Peyer's patch (tissue), 4 donors: ENCODE results near the gene RRP1B. TPM values are rescaled to one million over a fixed set of nuclear protein-coding genes. Genes with fewer than 3 reads are reported as not detected.

ENCODE experiments used
- DNase-seq, 3 donors: peaks; one replicate each; pipeline ENCODE4 v3.0.0-alpha.2; 2017 to 2019
- H3K27ac ChIP-seq, 4 donors: fragments of 200-600 bp; sonication (generic); one replicate each; pipeline ENCODE4 v1.5.1; 2016 to 2019
- H3K27me3 ChIP-seq, 2 donors: fragments of 200-600 bp; sonication (generic); one replicate each; pipeline ENCODE4 v1.5.1; 2019
- H3K36me3 ChIP-seq, 3 donors: fragments of 200-600 bp; sonication (generic); one replicate each; pipeline ENCODE4 v1.5.1; 2016 to 2019
- H3K4me1 ChIP-seq, 4 donors: fragments of 200-600 bp; sonication (generic); one replicate each; pipeline ENCODE4 v1.5.1; 2016 to 2019
- H3K4me3 ChIP-seq, 4 donors: fragments of 200-600 bp; sonication (generic); 1 replicate in 3 of 4; 2 replicates in 1 of 4; pipeline ENCODE4 v1.5.1; 2016 to 2019; ENCODE audit warnings: mild to moderate bottlenecking in 1 of 4
- H3K9me3 ChIP-seq, 4 donors: fragments of 200-600 bp; sonication (generic); one replicate each; pipeline ENCODE4 v1.5.1; 2016 to 2019; ENCODE audit warnings: mild to moderate bottlenecking in 1 of 4
- CTCF ChIP-seq, 6 experiments: fragments of 450-650 bp in 4 of 6; fragments of 200-600 bp in 2 of 6; sonication (generic) in 1 of 6; IDR thresholded peaks; one replicate each; pipeline ENCODE4 v1.5.1; 2017 to 2019; ENCODE audit warnings: antibody characterized with exemption in 6 of 6, mild to moderate bottlenecking in 3 of 6, moderate library complexity in 1 of 6
- POLR2A ChIP-seq, 2 donors: fragments of 450-650 bp; IDR thresholded peaks; one replicate each; pipeline ENCODE4 v1.5.1; 2017; ENCODE audit warnings: antibody characterized with exemption in 2 of 2, mild to moderate bottlenecking in 2 of 2, moderate library complexity in 2 of 2
- total RNA-seq, 4 donors: library from RNA; depleted of rRNA; stranded (reverse); fragments of >200 nt; gene quantifications; one replicate each; pipeline ENCODE4 v1.1.0, GENCODE V29; 2016

The RRP1B gene
- total RNA-seq, 4 donors from 2014 or later = 10.7 to 28.1 (median 14.1) TPM

DNA sequence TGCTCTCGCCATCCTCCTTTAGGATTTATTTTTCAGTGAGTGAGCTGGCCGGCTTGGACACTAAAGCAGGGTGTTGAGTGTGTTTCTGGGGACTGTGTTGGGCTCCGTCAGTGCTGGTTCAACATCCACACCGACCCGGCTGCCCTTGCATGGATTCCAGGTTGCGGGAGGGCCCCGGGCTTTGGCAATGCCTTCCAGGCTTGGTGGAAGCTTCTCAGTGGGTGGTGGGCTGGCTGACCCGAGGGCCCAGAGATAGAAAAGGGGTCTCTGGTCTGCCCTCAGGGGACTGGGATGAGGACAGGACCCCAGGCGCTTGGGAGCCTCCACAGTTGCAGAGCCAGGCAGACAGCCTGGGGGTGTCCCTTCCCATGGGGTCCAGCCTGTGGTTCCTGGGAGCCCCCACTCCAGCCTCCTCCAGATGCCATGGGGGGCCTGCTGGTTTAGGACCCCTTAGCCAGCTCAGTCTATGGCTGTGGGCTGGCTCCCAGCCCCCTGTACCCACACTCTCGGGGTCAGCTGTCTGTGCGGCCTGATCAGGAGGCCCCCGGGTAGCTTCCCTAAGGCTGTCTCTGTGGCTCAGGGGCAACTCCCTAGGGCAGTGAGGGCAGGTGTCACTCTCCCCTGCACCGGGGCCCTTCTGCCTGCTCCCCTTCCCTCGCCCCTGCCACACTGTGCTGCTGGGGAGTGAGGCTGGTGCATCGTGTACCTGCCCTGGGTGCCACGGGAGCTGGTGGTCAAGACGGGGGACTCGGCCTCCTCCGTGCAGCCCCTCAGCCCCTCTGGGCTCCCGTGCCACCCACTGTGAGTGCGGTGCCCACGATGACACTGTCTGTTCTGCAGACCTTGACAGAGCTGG, 76.1 kb downstream of the RRP1B start:
- Histone ChIP-seq H3K36me3 (peaks cover 0 to 30% (median 0%) of the 10 kb centered on the region in 3 donors), H3K27ac (no peak overlapping the region)

GRCh38 chr21:43736224-43736883, 77.0 kb downstream of the RRP1B start:
- Histone ChIP-seq H3K4me3 (no peak overlapping the region), H3K27me3 (no peaks in the 10 kb centered on the region), H3K4me1 (peaks cover 0 to 59% (median 2%) of the 10 kb centered on the region in 4 donors), H3K27ac (no peak overlapping the region), H3K36me3 (peaks cover 0 to 30% (median 0%) of the 10 kb centered on the region in 3 donors), H3K9me3 (no peaks in the 10 kb centered on the region)
- TF ChIP-seq CTCF (IDR thresholded peaks at IDR 0.05) = no peak
- no peak for TF ChIP-seq POLR2A (IDR thresholded peaks at IDR 0.05)
- no peak for DNase-seq

More for the DNA sequence above, 76.1 kb downstream of the RRP1B start:
- no peaks in the 10 kb centered on the region for H3K9me3 ChIP-seq
- no peaks in the 10 kb centered on the region for H3K27me3 ChIP-seq
- TF ChIP-seq CTCF (IDR thresholded peaks at IDR 0.05) = no peak
- TF ChIP-seq POLR2A (IDR thresholded peaks at IDR 0.05) = no peak
- H3K4me3 ChIP-seq = no peak overlapping the region
- peaks cover 0 to 64% (median 2%) of the 10 kb centered on the region in 4 donors for H3K4me1 ChIP-seq
- DNase-seq = no peak

DNA sequence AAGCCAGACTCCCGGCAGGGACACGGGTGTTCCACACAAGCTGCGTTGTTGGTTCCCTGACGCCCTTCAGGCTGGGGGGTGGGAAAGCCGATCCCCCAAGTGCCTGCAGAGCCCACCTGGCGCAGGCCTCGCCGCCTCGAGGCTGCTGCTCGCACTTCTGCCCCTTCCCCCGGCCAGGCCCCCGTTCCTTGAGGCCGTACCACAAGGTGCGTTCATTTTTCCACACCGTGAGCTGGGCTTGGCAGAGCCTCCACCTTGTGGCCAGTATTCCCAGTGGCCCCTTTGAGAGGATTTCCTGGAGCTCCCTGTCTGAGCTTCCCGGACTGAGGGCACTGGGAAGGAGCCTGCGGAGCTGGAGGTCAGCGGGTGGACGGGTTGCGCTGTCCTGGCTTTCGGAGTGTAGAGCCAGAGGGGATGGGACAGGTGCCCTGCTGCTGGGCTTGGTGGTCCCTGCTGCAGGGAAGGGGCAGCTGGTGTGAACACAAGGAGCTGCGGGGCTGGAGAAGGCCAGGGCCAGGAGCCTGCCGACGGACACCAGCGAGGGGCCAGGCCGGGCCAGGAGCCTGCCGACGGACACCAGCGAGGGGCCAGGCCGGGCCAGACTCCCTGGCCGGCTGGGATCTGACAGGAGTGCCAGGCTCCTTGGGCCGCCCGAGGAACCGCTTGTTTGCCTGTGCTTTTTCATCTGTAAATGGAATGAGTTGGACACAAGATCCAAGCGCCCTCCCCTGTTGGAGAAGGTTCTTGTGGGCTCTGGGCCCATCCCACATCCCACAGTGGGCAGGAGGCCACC, 78.0 kb downstream of the RRP1B start:
- peaks cover 0 to 40% (median 0%) of the 10 kb centered on the region in 3 donors for H3K36me3 ChIP-seq
- no peak for DNase-seq
- H3K27ac ChIP-seq = peak overlapping the region in 3 of 4 donors; percentile 57 to 76 (median 62)
- no peaks in the 10 kb centered on the region for H3K9me3 ChIP-seq
- TF ChIP-seq CTCF (IDR thresholded peaks at IDR 0.05) = no peak
- no peak for TF ChIP-seq POLR2A (IDR thresholded peaks at IDR 0.05)
- no peak overlapping the region for H3K4me3 ChIP-seq
- peaks cover 0 to 51% (median 2%) of the 10 kb centered on the region in 4 donors for H3K4me1 ChIP-seq
- H3K27me3 ChIP-seq = no peaks in the 10 kb centered on the region

GRCh38 chr21:43739621-43740435, 80.5 kb downstream of the RRP1B start:
- no peaks in the 10 kb centered on the region for H3K9me3 ChIP-seq
- peak overlapping the region in 3 of 4 donors; percentile 36 to 76 (median 65) for H3K27ac ChIP-seq
- no peak overlapping the region for H3K4me3 ChIP-seq
- TF ChIP-seq POLR2A (IDR thresholded peaks at IDR 0.05) = no peak
- TF ChIP-seq CTCF (IDR thresholded peaks at IDR 0.05) = no peak
- H3K36me3 ChIP-seq = peaks cover 0 to 56% (median 0%) of the 10 kb centered on the region in 3 donors
- H3K4me1 ChIP-seq = peaks cover 0 to 28% (median 0%) of the 10 kb centered on the region in 4 donors
- no peaks in the 10 kb centered on the region for H3K27me3 ChIP-seq
- no peak for DNase-seq
